Activated gamma-delta T cell treated with anti-CD3 and anti-CD28 coated beads, Interleukin-2, amount 50 U/mL, for 16 hours (primary cell): ENCODE data around the gene MIPEP.

Experiments used
- DNase-seq: peaks from one replicate; pipeline ENCODE4 v3.0.0-alpha.2; 2020; ENCODE audit warnings: low read depth

The MIPEP gene

GRCh38 chr13:23810685-23811240 lies 78.4 kb downstream of the MIPEP start:
- DNase-seq: no peak

- DNase-seq: no peak
Observed at GRCh38 chr13:23808803-23809202, 80.4 kb downstream of the MIPEP start.

GRCh38 chr13:23806874-23807526 lies 82.2 kb downstream of the MIPEP start:
- DNase-seq: no peak

GRCh38 chr13:23805821-23806220 lies 83.4 kb downstream of the MIPEP start:
- no peak for DNase-seq

- no peak for DNase-seq
Observed at GRCh38 chr13:23805122-23805521, 84.1 kb downstream of the MIPEP start.

GRCh38 chr13:23804166-23804565 lies 85.0 kb downstream of the MIPEP start:
- DNase-seq: no peak

GRCh38 chr13:23801141-23801540 lies 88.1 kb downstream of the MIPEP start:
- DNase-seq: no peak

GRCh38 chr13:23799945-23800344 lies 89.3 kb downstream of the MIPEP start:
- DNase-seq: no peak

- no peak for DNase-seq
Observed at GRCh38 chr13:23797276-23797903, 91.8 kb downstream of the MIPEP start.

- no peak for DNase-seq
Observed at GRCh38 chr13:23796551-23796950, 92.6 kb downstream of the MIPEP start.

GRCh38 chr13:23794267-23795161 lies 94.7 kb downstream of the MIPEP start:
- DNase-seq: no peak

GRCh38 chr13:23793711-23794110 lies 95.5 kb downstream of the MIPEP start:
- DNase-seq: no peak

GRCh38 chr13:23792680-23793079 lies 96.5 kb downstream of the MIPEP start:
- no peak for DNase-seq

GRCh38 chr13:23790577-23791170 lies 98.5 kb downstream of the MIPEP start:
- DNase-seq: no peak

- no peak for DNase-seq
Observed at GRCh38 chr13:23789576-23790346, 99.4 kb downstream of the MIPEP start.

GRCh38 chr13:23788459-23788858 lies 100.7 kb downstream of the MIPEP start:
- DNase-seq: no peak

GRCh38 chr13:23787464-23787863 lies 101.7 kb downstream of the MIPEP start:
- DNase-seq: no peak

- no peak for DNase-seq
Observed at GRCh38 chr13:23786607-23787006, 102.6 kb downstream of the MIPEP start.

GRCh38 chr13:23778879-23779278 lies 110.3 kb downstream of the MIPEP start:
- DNase-seq: no peak

- DNase-seq: no peak
Observed at GRCh38 chr13:23778002-23778652, 111.1 kb downstream of the MIPEP start.

- DNase-seq: no peak
Observed at GRCh38 chr13:23777575-23777870, 111.7 kb downstream of the MIPEP start.
